Effector CD8-positive, alpha-beta T cell (primary cell): ENCODE measurements around the gene SNCB.

Experiments used
- DNase-seq: peaks from one replicate; lab custom pipeline; 2025; lab: John Stamatoyannopoulos, UW

The SNCB gene

DNA sequence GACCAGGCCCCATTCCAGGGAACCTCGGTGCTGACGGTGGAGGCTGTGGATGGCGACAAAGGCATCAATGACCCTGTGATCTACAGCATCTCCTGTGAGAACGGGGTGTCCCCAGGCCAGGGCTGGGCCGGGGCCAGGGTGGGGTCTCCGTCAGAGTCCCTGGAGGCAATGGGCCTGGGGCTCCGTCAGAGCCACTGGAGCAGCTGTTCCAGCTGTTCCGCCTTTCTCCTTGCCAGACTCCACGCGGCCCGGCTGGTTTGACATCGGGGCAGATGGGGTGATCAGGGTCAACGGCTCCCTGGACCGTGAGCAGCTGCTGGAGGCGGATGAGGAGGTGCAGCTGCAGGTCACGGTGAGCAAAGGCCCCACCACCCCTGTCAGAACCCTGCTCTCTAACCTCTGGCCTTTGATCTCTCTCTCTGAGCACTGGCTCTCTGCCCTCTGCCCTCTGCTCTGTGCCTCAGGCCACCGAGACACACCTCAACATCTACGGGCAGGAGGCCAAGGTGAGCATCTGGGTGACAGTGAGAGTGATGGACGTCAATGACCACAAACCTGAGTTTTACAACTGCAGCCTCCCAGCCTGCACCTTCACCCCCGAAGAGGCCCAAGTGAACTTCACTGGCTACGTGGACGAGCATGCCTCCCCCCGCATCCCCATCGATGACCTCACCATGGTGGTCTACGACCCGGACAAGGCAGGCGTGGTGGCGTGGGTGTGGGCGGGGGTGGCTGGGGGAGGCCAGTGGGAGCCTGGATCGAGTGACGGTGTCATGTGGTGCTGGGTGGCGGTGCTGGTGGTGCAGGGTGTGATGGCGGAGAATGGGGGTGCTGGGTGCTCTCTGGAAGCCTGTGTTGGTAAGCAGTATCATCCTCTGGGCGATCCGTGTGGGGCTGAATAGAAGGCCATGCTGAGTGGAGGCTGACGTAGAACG lies 54.6 kb downstream of the SNCB start:
- DNase-seq, result no peak

DNA sequence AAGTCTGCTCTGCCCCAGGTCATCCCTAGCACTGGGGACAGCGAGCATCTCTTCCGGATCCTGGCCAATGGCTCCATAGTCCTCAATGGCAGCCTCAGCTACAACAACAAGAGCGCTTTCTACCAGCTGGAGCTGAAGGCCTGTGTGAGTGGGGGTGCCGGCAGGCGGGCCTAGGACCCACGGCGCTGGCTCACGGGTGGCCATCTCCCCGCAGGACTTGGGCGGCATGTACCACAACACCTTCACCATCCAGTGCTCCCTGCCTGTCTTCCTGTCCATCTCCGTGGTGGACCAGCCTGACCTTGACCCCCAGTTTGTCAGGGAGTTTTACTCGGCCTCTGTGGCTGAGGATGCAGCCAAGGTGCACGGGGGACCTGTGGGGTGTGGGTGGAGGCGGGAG lies 55.3 kb downstream of the SNCB start:
- no peak for DNase-seq

DNA sequence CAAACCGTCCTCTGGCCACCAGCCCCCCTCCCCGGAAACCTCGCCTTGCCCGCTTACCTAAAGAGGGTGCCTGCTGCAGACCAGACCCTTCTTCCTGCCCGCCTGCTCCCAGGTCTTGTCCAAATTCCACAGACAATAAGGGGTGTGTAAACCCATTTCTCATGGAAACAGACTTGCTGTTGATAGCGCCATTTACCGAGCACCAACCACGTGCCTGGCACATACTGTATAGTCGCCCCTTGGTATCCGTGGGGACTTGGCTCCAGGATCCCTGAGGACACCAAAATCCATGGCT lies 56.1 kb downstream of the SNCB start:
- DNase-seq, result no peak

DNA sequence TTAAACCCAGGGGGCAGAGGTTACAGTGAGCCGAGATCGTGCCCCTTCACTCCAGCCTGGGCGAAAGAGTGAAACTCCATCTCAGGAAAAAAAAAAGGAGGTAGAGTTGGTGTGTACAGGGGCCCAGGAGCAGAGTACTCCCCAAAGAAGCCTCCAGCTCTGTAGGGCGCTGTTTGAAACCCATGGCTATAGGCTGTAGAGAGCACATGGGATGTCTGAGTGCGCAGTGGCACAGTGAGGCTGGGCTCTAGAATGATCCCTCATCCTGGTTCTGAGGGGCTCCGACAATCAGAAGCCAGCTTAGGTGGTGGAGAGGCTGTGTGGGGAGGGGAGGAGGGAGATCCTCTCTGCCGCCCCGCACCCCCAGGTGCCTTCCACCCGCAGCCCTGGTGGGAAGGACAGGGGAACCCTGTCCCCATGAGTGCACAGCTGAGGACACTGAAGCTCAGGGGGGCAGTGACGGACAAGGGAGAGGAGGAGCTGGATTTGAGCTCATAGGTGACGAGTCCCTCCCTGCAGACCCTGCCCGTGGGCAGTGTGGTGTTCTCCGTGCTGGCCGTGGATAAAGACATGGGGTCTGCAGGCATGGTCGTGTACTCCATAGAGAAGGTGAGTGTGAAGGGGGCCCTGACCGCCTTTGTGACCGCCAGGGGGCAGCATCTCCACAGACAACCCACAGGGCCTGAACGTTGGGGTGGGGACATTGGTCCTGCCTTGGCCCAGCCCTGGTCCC lies 56.6 kb downstream of the SNCB start:
- peak; percentile 70 for DNase-seq
